Muscle of leg (tissue), 11 donors: Measurements from ENCODE around the gene ATF2. TPM values are rescaled to one million over a fixed set of nuclear protein-coding genes. Genes with fewer than 3 reads are reported as not detected.

Source experiments
- DNase-seq: peaks from one replicate; pipeline ENCODE4 v3.0.0; 2013
- H3K27ac ChIP-seq: one replicate; pipeline ENCODE4 v1.5.1; 2013; ENCODE audit warnings: mild to moderate bottlenecking, low read length, control low read depth
- H3K27me3 ChIP-seq: one replicate; pipeline ENCODE4 v1.6.1; 2013; ENCODE audit warnings: low read length; ENCODE audit not compliant: control insufficient read depth, insufficient read depth
- H3K36me3 ChIP-seq: one replicate; pipeline ENCODE4 v1.6.1; 2013; ENCODE audit warnings: low read length; ENCODE audit not compliant: control insufficient read depth, insufficient read depth
- H3K4me1 ChIP-seq: one replicate; pipeline ENCODE4 v1.6.1; 2013; ENCODE audit warnings: low read length; ENCODE audit not compliant: control insufficient read depth, insufficient read depth
- H3K4me3 ChIP-seq: one replicate; pipeline ENCODE4 v1.5.1; 2013; ENCODE audit warnings: low read length, control low read depth
- H3K9me3 ChIP-seq: replicated peaks from 2 replicates; pipeline ENCODE4 v1.6.1; 2013; ENCODE audit warnings: low read depth, low read length; ENCODE audit not compliant: control insufficient read depth
- WGBS: methylation state at CpG from one replicate; pipeline ENCODE4 v1.1.5; 2013; ENCODE audit warnings: missing lambda C conversion rate; ENCODE audit not compliant: insufficient coverage; 5-methylcytosine and 5-hydroxymethylcytosine counted together
- polyA plus RNA-seq, 8 donors: library from polyadenylated mRNA; unstranded; fragments of 120-200 nt; gene quantifications; one replicate each; pipeline versions ENCODE4 v1.2.1 to v1.2.3, GENCODE V29; 2013; ENCODE audit warnings: inconsistent platforms in 1 of 8, low replicate concordance in 1 of 8; ENCODE audit not compliant: insufficient read length in 8 of 8, insufficient read depth in 1 of 8
- total RNA-seq: library from RNA; stranded (reverse); fragments of 120-200 nt; gene quantifications from one replicate; pipeline ENCODE4 v1.2.4, GENCODE V29; 2013

Gene ATF2
- total and polyA plus RNA-seq, 9 donors = 24.8 to 35.4 (median 31.5) TPM

DNA sequence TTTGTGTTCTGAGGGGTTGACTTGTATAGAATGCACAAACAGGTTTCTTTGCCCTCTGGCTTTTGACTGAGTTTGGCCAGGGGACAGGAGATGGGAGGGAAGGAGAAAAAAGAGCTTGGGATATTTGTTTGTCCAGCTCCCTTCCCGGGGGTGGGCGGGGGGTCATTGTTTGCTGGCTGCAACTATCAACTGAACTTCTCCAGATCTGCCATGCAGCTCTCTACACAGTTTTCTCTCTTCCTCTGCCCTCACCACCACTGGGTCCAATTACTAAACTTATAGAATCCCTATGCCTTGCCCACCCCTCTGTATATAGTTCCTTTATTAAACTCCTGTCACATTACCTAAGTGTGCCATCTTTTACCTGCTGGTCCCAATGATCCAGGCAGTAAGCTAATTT, 130.1 kb downstream of the ATF2 start:
- Histone ChIP-seq H3K4me1 (no peaks in the 10 kb centered on the region), H3K36me3 (no peaks in the 10 kb centered on the region), H3K27ac (no peak overlapping the region), H3K9me3 (no peaks in the 10 kb centered on the region), H3K27me3 (no peaks in the 10 kb centered on the region), H3K4me3 (no peak overlapping the region)
- WGBS = 100% methylated on average over 2 of the region's 2 CpGs
- DNase-seq = no peak

DNA sequence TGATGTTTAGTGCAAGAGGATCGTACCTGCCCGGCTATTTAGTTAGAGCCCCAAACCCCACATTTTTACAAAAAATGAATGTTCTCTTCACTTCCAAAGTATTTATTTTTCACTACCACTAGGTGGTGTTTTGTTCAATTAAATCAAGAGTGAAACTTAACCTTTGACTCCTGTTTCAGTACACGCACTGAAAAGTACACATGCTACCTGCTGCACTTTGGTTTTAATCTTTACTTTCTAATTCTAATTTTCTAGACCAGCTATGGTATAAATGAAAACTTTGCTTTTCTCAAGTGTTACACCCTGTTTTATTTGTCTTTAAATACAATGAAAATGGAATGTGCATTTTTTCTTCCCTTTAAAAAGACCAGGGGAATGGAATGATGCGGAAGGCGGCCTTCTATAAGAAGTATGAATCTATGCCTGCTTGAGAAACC, 131.4 kb downstream of the ATF2 start:
- no peak overlapping the region for H3K4me3 ChIP-seq
- no peaks in the 10 kb centered on the region for H3K4me1 ChIP-seq
- no peak overlapping the region for H3K27ac ChIP-seq
- no peaks in the 10 kb centered on the region for H3K36me3 ChIP-seq
- no CpG with 5 or more reads among the region's 5 CpGs for WGBS
- no peaks in the 10 kb centered on the region for H3K27me3 ChIP-seq
- no peaks in the 10 kb centered on the region for H3K9me3 ChIP-seq
- peak; percentile 22 for DNase-seq

DNA sequence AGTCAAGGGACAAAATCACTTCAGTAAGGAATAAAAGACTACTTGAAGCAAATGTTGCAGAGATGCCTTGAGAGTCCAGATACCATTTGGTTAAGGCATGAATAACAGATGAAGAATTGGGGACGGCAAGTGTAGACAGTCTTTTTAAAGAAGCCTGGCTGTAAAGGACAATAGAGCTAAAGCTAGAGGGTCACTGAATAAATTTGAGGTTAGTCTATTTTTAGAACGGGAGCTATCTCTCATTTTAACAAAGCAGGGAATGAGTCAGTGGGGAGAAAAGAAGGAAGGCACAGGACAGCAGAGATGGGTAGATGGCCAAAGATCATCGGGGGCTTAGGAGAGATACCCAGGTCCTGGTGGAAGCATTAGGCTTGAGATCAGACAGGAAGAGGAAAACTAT, 132.2 kb downstream of the ATF2 start:
- DNase-seq = no peak
- Histone ChIP-seq H3K4me3 (no peak overlapping the region), H3K27me3 (no peaks in the 10 kb centered on the region), H3K27ac (no peak overlapping the region), H3K9me3 (no peaks in the 10 kb centered on the region), H3K36me3 (no peaks in the 10 kb centered on the region), H3K4me1 (no peaks in the 10 kb centered on the region)
- WGBS = 71% methylated on average over 1 of the region's 3 CpGs

DNA sequence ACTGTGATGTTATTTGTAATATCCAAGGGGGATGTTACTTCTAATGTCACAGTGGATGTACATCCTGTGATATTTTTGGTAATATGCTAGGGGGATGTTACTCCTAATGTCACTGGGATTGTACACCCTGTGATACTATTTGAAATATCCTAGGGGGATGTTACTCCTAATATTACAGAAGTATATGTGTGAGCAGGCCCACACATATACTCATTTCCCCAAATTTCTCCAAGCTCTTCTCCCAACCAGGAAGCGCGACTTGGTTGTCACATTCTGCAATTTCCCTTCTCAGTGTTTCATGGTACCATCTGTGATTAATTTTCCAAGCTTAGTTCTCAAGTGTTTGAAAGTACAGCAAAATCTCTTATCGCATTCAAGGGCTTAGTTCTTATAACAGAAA, 133.3 kb downstream of the ATF2 start:
- Histone ChIP-seq H3K27ac (no peak overlapping the region), H3K4me1 (no peaks in the 10 kb centered on the region), H3K27me3 (no peaks in the 10 kb centered on the region), H3K9me3 (no peaks in the 10 kb centered on the region), H3K36me3 (no peaks in the 10 kb centered on the region), H3K4me3 (no peak overlapping the region)
- no peak for DNase-seq
- 90% methylated on average over 2 of the region's 3 CpGs for WGBS

DNA sequence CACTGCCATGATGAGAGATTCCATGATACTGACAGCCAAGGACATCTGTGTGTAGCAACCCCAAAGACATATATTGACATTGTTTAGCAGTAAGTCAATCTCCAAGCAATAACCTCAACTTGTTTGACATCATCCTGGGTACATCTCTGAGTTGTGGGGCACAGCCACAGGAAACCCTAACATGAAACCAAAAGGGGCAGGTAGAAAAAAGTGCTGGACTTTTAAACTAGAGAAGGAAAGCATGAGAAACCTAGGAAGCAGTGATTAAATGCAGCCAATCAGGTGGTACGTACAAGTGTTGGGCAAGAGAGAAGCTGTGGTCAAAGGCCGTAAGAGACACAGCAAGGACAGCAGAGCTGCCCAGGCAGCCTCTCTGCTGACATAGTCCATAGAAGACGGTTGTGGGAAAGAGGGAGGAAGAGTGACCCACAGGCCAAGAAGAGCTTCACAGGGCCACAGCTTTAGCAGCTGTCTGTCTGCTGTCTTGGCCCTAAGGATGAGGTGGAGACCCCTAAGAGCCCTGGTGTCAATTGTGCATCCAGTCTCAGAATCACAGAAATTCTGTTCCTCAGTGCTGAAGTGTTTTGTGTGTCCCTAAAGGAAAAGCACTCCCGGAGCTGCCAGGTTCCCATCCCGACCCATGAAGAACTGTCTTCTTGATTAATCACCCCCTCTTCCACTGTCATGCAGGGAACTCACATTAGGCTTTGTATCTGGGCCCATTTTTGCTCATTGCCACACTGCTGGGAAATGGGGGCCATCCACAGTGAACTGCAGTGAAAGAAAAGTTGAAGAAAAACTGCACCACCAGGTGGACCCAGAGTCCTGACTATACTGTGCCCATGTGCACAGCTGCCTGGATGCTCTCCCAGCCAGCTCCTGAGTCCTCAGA, 137.4 kb downstream of the ATF2 start:
- WGBS = 81% methylated on average over 4 of the region's 5 CpGs
- no peak overlapping the region for H3K27ac ChIP-seq
- H3K4me3 ChIP-seq = no peak overlapping the region
- peaks cover 5% of the 10 kb centered on the region for H3K4me1 ChIP-seq
- no peaks in the 10 kb centered on the region for H3K27me3 ChIP-seq
- peak; percentile 39 for DNase-seq
- H3K36me3 ChIP-seq = no peaks in the 10 kb centered on the region
- H3K9me3 ChIP-seq = no peaks in the 10 kb centered on the region

DNA sequence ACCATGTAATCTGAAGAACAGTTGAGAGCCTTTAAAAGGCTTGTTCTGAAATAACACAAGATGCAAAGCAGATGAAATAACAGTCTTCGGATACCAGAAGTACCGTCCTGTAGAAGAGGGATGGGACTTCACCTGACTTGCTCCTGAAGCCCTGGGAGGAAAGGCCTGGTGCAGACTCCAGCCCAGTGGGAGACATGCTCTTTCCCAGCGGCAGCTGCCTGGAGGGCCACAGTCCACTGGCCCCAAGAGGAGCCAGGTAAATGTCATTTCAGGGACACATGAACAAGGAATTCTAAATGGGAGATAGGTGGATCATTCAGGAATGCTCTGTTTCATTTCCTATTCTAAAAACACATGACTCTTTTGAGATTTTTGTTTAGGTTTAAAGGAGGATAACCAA, 140.2 kb downstream of the ATF2 start:
- Histone ChIP-seq H3K4me3 (no peak overlapping the region), H3K27ac (no peak overlapping the region)

DNA sequence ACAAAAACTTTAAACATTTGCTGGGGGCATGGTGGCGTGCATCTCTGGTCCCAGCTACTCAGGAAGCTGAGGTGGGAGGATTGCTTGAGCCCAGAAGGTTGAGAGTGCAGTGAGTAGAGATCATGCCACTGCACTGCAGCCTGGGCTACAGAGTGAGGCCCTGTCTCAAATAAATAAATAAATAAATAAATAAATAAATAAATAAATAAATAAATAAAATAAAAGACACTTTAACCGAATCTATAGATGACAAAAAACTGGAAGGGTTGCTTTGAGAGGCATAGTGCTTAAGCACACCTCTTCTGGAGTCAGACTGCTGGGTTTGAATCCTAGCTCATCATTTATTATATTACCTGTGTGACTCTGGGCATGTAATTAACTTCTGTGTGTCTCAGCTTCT, 141.6 kb downstream of the ATF2 start:
- no peak for DNase-seq
- Histone ChIP-seq H3K4me3 (no peak overlapping the region), H3K27me3 (no peaks in the 10 kb centered on the region), H3K4me1 (peaks cover 5% of the 10 kb centered on the region), H3K27ac (no peak overlapping the region), H3K9me3 (no peaks in the 10 kb centered on the region), H3K36me3 (no peaks in the 10 kb centered on the region)
- WGBS = no CpG with 5 or more reads among the region's 2 CpGs

More for the DNA sequence above, 140.2 kb downstream of the ATF2 start:
- Histone ChIP-seq H3K27me3 (no peaks in the 10 kb centered on the region), H3K9me3 (no peaks in the 10 kb centered on the region), H3K4me1 (peaks cover 5% of the 10 kb centered on the region), H3K36me3 (no peaks in the 10 kb centered on the region)
- 93% methylated on average over 3 of the region's 3 CpGs for WGBS
- DNase-seq = no peak

DNA sequence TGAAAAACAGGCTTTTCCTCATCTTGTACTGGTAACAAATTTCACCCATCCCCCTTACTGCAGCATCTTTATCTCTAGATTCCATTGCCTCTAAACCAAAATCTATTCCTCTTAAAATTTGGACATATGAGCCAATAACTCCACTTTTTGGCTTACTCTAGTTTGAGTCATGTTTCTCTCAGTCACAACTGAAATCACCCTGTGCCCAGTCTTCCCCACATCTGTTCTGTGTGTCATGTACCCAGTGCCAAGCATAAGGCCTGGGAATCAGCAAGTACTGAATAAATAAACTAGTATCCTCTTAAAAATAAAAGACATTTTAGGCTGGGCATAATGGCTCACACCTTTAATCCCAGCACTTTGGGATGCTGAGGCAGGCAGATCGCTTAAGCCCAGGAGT, 142.1 kb downstream of the ATF2 start:
- Histone ChIP-seq H3K27ac (no peak overlapping the region), H3K36me3 (no peaks in the 10 kb centered on the region), H3K9me3 (no peaks in the 10 kb centered on the region), H3K4me3 (no peak overlapping the region), H3K27me3 (no peaks in the 10 kb centered on the region), H3K4me1 (peaks cover 5% of the 10 kb centered on the region)
- DNase-seq = no peak
- no CpG with 5 or more reads among the region's 1 CpG for WGBS

DNA sequence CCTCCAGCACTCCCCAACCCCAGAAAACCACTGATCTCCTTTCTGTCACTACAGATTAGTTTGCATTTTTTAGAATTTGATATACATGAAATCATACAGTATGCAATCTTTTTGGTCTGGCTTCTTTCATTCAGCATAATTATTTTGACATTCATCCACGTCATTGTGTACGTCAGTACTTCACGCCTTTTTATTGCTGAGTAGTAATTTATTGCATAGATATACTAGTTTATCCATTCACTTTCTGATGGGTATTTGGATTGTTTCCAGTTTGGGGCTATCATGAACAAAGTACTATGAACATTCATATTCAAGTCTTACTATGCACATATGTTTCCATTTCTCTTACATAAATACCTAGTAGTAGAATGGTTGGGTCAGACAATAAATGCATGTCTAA, 142.8 kb downstream of the ATF2 start:
- H3K4me1 ChIP-seq = peaks cover 5% of the 10 kb centered on the region
- DNase-seq = no peak
- H3K4me3 ChIP-seq = no peak overlapping the region
- H3K36me3 ChIP-seq = no peaks in the 10 kb centered on the region
- WGBS = no CpG with 5 or more reads among the region's 3 CpGs
- H3K27me3 ChIP-seq = no peaks in the 10 kb centered on the region
- H3K9me3 ChIP-seq = no peaks in the 10 kb centered on the region
- no peak overlapping the region for H3K27ac ChIP-seq

DNA sequence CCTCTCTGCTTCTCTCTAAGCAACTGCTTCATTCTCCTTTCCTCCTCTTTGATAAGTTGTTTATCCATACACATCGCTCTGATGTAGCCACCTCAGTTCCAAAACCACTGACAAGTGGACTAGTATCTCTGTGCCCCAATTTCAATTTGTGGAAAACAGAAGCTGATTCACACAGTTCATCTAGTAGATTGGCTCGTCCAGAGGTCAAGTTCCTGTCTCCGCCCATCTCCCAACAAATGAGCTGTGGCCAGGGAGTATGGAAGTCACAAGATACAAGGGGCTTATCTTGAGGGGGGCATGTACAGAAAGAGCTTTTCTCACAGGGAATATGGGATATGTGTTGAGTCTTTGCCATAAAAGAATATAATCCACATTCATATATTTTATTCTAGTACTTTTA, 145.1 kb downstream of the ATF2 start:
- Histone ChIP-seq H3K4me3 (no peak overlapping the region), H3K4me1 (no peaks in the 10 kb centered on the region), H3K9me3 (no peaks in the 10 kb centered on the region), H3K36me3 (no peaks in the 10 kb centered on the region), H3K27me3 (no peaks in the 10 kb centered on the region), H3K27ac (no peak overlapping the region)
- no peak for DNase-seq
- WGBS = 60% methylated on average over 1 of the region's 3 CpGs
